ENCODE measurements around the gene NFYC.
A peak's percentile ranks its signal among the peaks of the same experiment; 100 is the strongest.
"Not testable (repeated sequence)": the region's sequence is repeated elsewhere in the genome, so short reads cannot be mapped to it uniquely, and the experiment has no call there.

NFYC gene

GRCh38 chr1:40665335-40666171 lies 26.0 kb upstream of the NFYC start, which contains the start of gene RIMS3:
Gene RIMS3 (minus strand): TSS chr1:40665682. CDS start chr1:40641925, 23,757 bp downstream.
- peak; percentile 88 for DNase-seq

GRCh38 chr1:40668769-40669525 lies 22.6 kb upstream of the NFYC start:
- DNase-seq, result peak; percentile 91

GRCh38 chr1:40673452-40673851 lies 18.1 kb upstream of the NFYC start:
- no peak for DNase-seq

GRCh38 chr1:40676501-40676900 lies 15.0 kb upstream of the NFYC start:
- no peak for DNase-seq

- DNase-seq, result no peak
Measured at GRCh38 chr1:40679165-40679953, 12.1 kb upstream of the NFYC start.

- no peak for DNase-seq
Measured at GRCh38 chr1:40684669-40685068, 6.8 kb upstream of the NFYC start.

GRCh38 chr1:40687059-40687458 lies 4.4 kb upstream of the NFYC start:
- DNase-seq, result no peak

GRCh38 chr1:40687661-40688060 lies 3.8 kb upstream of the NFYC start:
- no peak for DNase-seq

- DNase-seq, result no peak
Measured at GRCh38 chr1:40689737-40690136, 1.8 kb upstream of the NFYC start.

GRCh38 chr1:40690771-40691537 lies 550 bp upstream of the NFYC start:
- DNase-seq, result no peak

- DNase-seq, result no peak
Measured at GRCh38 chr1:40692429-40692895, 958 bp downstream of the NFYC start.

GRCh38 chr1:40693425-40693824 lies 1.9 kb downstream of the NFYC start:
- DNase-seq, result no peak

- no peak for DNase-seq
Measured at GRCh38 chr1:40694353-40694874, 2.9 kb downstream of the NFYC start.

GRCh38 chr1:40696294-40696693 lies 4.8 kb downstream of the NFYC start:
- no peak for DNase-seq

- DNase-seq, result no peak
Measured at GRCh38 chr1:40697436-40697835, 5.9 kb downstream of the NFYC start.

GRCh38 chr1:40699787-40700186 lies 8.3 kb downstream of the NFYC start:
- peak; percentile 12 for DNase-seq

- DNase-seq, result no peak
Measured at GRCh38 chr1:40701684-40702083, 10.2 kb downstream of the NFYC start.

- DNase-seq, result not testable (repeated sequence)
Measured at GRCh38 chr1:40702810-40703209, 11.3 kb downstream of the NFYC start.

- DNase-seq, result no peak
Measured at GRCh38 chr1:40703316-40703715, 11.8 kb downstream of the NFYC start.

- DNase-seq, result no peak
Measured at GRCh38 chr1:40704817-40705733, 13.6 kb downstream of the NFYC start.

GRCh38 chr1:40706626-40707025 lies 15.1 kb downstream of the NFYC start:
- no peak for DNase-seq

Data from activated CD4-positive, alpha-beta T cell treated with anti-CD3 and anti-CD28 coated beads for 48 hours (primary cell).